ENCODE measurements around the gene PCDHGB1. TPM values are rescaled to one million over a fixed set of nuclear protein-coding genes. Genes with fewer than 3 reads are reported as not detected.
"Not testable (repeated sequence)": the region's sequence is repeated elsewhere in the genome, so short reads cannot be mapped to it uniquely, and the experiment has no call there.

PCDHGB1 gene
- total RNA-seq, 1 donor from 2014 or later = 0.48 TPM

DNA sequence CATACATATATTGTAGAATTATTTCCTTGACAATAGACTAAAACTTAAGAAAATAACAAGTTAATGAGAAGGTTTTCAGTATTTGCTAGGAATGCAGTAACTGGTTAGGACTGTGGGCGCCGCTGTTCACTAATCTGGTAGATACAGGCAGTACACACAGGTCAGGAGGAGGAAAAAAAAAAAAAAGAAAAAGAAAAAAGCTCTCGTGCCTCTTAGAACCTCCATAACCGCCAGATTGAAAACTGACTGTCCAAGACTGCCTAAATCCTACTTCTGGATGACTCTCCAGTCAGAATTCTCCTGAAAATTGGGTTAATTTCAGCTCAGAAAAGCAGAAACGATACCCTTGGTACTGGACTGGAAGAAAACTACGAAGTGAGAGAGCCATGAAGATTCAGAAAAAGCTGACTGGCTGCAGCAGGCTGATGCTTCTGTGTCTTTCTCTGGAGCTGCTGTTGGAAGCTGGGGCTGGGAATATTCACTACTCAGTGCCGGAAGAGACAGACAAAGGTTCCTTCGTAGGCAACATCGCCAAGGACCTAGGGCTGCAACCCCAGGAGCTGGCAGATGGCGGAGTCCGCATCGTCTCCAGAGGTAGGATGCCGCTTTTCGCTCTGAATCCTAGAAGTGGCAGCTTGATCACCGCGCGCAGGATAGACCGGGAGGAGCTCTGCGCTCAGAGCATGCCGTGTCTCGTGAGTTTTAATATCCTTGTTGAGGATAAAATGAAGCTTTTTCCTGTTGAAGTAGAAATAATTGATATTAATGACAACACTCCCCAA, 19.4 kb upstream of the PCDHGB1 start, which contains the start of gene PCDHGA1:
PCDHGA1 (plus strand) TSS at position 216 of the 782 bp plus-strand sequence.
- H3K36me3 Mint-ChIP-seq (ENCODE audit: low read depth) = no peaks in the 10 kb centered on the region

DNA sequence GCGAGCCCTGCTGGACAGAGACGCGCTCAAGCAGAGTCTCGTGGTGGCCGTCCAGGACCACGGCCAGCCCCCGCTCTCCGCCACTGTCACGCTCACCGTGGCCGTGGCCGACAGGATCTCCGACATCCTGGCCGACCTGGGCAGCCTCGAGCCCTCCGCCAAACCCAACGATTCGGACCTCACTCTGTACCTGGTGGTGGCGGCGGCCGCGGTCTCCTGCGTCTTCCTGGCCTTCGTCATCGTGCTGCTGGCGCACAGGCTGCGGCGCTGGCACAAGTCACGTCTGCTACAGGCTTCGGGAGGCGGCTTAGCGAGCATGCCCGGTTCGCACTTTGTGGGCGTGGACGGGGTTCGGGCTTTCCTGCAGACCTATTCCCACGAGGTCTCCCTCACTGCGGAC, 17.3 kb upstream of the PCDHGB1 start:
- H3K4me3 Mint-ChIP-seq (ENCODE audit: low read depth); H3K4me1 Mint-ChIP-seq (ENCODE audit: low read depth); H3K27ac Mint-ChIP-seq; intact Hi-C loops (cut with micrococcal nuclease); H3K36me3 Mint-ChIP-seq (ENCODE audit: low read depth); DNase-seq (ENCODE audit: low spot score): not testable (repeated sequence)
- Mint-ChIP-seq H3K9me3 (peaks cover 28% of the 10 kb centered on the region), H3K27me3 (ENCODE audit: low read depth) (peaks cover 37% of the 10 kb centered on the region)

More for the DNA sequence above, 19.4 kb upstream of the PCDHGB1 start, which contains the start of gene PCDHGA1:
- Mint-ChIP-seq H3K27ac (no peak within 1 kb of the TSS), H3K4me1 (ENCODE audit: low read depth) (peaks cover 9% of the 10 kb centered on the region), H3K9me3 (peaks cover 27% of the 10 kb centered on the region), H3K27me3 (ENCODE audit: low read depth) (peaks cover 29% of the 10 kb centered on the region), H3K4me3 (ENCODE audit: low read depth) (peak within 1 kb of the TSS; percentile 32)
- intact Hi-C loops (cut with micrococcal nuclease) = no loop called here
- DNase-seq (ENCODE audit: low spot score) = no peak

- Mint-ChIP-seq H3K27ac (no peak within 1 kb of the TSS), H3K4me1 (ENCODE audit: low read depth) (peaks cover 3% of the 10 kb centered on the region), H3K27me3 (ENCODE audit: low read depth) (peaks cover 34% of the 10 kb centered on the region), H3K9me3 (peaks cover 39% of the 10 kb centered on the region), H3K36me3 (ENCODE audit: low read depth) (no peaks in the 10 kb centered on the region), H3K4me3 (ENCODE audit: low read depth) (peak within 1 kb of the TSS; percentile 73)
- intact Hi-C loops (cut with micrococcal nuclease) = loop anchor here (5.0 kb wide), 1 partner anchor 84 kb away; the partner anchor contains the start of gene PCDHGA11
- no peak for DNase-seq (ENCODE audit: low spot score)
These were observed 11.2 kb upstream of the PCDHGB1 start, which contains the start of gene PCDHGA2 for GRCh38 chr5:141338538-141339306. PCDHGA2 (plus strand) TSS chr5:141338760.

DNA sequence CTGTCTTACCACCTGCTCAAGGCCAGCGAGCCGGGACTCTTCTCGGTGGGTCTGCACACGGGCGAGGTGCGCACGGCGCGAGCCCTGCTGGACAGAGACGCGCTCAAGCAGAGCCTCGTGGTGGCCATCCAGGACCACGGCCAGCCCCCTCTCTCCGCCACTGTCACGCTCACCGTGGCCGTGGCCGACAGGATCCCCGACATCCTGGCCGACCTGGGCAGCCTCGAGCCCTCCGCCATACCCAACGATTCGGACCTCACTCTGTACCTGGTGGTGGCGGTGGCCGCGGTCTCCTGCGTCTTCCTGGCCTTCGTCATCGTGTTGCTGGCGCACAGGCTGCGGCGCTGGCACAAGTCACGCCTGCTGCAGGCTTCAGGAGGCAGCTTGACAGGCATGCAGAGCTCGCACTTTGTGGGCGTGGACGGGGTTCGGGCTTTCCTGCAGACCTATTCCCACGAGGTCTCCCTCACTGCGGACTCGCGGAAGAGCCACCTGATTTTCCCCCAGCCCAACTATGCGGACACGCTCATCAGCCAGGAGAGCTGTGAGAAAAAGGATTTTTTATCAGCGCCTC, 9.0 kb upstream of the PCDHGB1 start:
- Mint-ChIP-seq H3K9me3 (peaks cover 41% of the 10 kb centered on the region), H3K27me3 (ENCODE audit: low read depth) (peaks cover 26% of the 10 kb centered on the region)
- H3K27ac Mint-ChIP-seq; H3K4me1 Mint-ChIP-seq (ENCODE audit: low read depth); H3K4me3 Mint-ChIP-seq (ENCODE audit: low read depth); H3K36me3 Mint-ChIP-seq (ENCODE audit: low read depth); DNase-seq (ENCODE audit: low spot score): not testable (repeated sequence)
- intact Hi-C loops (cut with micrococcal nuclease) = loop anchor here (5.0 kb wide), 1 partner anchor 154 kb away; the partner anchor contains the start of gene PCDHB9

DNA sequence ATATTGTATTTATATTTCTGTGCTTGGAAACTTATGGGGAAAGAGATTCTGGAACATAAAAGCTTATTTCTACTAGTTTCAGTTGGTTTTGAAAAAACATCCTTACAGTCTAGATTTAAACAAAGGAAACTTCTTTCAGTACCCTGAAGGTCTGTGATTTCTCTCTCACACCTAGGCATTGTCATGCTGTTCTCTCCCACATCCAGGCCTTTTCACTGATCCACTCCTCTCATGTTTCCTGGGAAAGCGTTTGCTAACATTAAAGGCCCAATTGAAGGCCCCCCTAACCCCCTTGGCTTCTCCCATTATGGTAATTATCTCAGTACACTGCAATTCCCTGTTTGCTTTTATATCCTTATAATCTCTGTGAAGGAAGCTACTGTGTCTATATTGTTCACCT, 7.1 kb upstream of the PCDHGB1 start:
- peaks cover 45% of the 10 kb centered on the region for H3K9me3 Mint-ChIP-seq
- peaks cover 4% of the 10 kb centered on the region for H3K4me1 Mint-ChIP-seq (ENCODE audit: low read depth)
- no peak overlapping the region for H3K27ac Mint-ChIP-seq
- H3K27me3 Mint-ChIP-seq (ENCODE audit: low read depth) = peaks cover 21% of the 10 kb centered on the region
- intact Hi-C loops (cut with micrococcal nuclease) = loop anchor here (5.0 kb wide), 1 partner anchor 155 kb away; the partner anchor contains the start of gene PCDHB9
- no peak overlapping the region for H3K4me3 Mint-ChIP-seq (ENCODE audit: low read depth)
- H3K36me3 Mint-ChIP-seq (ENCODE audit: low read depth) = no peaks in the 10 kb centered on the region
- DNase-seq (ENCODE audit: low spot score) = no peak

DNA sequence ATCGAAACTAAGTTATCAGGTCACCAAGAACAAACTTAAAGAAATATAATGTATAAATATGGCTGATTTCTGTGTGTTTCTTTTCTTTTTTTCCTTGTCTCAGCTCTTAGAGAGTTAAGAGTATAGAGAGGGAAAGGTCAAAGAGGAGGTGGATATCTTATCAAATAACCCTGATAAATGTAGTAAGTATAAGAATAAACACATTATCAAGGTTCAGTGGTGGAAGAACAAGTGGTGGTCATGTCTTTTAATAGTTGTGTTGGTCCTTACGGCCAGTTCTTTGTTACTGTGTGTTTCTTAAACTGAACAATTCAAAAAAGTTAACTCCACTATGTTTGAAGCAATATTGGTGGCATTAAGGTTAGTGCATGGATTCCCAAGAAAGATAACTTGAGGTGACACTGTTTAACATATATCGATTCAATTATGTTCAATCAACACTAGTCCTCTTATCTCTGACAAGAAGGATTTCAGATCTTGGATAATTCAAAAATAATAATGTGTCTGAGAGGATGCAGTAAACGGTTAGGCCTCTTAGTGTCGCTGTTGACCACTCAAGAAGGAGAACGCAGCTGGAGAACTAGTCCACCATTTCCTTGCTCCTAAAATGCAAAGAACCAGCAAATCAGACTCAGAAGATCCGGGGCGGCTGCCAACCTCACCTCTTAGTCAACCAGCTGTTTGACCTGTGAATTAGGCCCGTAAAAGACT, 6.5 kb upstream of the PCDHGB1 start, which contains the start of gene PCDHGA3:
PCDHGA3 (plus strand) TSS at position 588 of the 711 bp plus-strand sequence. CDS start 205 bp downstream, outside the sequence.
- Mint-ChIP-seq H3K4me3 (ENCODE audit: low read depth) (peak within 1 kb of the TSS; percentile 61), H3K4me1 (ENCODE audit: low read depth) (peaks cover 4% of the 10 kb centered on the region), H3K27me3 (ENCODE audit: low read depth) (peaks cover 15% of the 10 kb centered on the region), H3K9me3 (peaks cover 40% of the 10 kb centered on the region), H3K36me3 (ENCODE audit: low read depth) (no peaks in the 10 kb centered on the region), H3K27ac (no peak within 1 kb of the TSS)
- DNase-seq (ENCODE audit: low spot score) = no peak
- intact Hi-C loops (cut with micrococcal nuclease) = loop anchor here (5.0 kb wide), 1 partner anchor 156 kb away; the partner anchor contains the start of gene PCDHB9

- H3K4me3 Mint-ChIP-seq (ENCODE audit: low read depth) = peak overlapping the region; percentile 61
- peaks cover 2% of the 10 kb centered on the region for H3K4me1 Mint-ChIP-seq (ENCODE audit: low read depth)
- H3K27ac Mint-ChIP-seq = no peak overlapping the region
- peaks cover 13% of the 10 kb centered on the region for H3K27me3 Mint-ChIP-seq (ENCODE audit: low read depth)
- intact Hi-C loops (cut with micrococcal nuclease) = loop anchor here (5.0 kb wide), 1 partner anchor 157 kb away; the partner anchor contains the start of gene PCDHB9
- DNase-seq (ENCODE audit: low spot score) = no peak
- no peaks in the 10 kb centered on the region for H3K36me3 Mint-ChIP-seq (ENCODE audit: low read depth)
- peaks cover 37% of the 10 kb centered on the region for H3K9me3 Mint-ChIP-seq
These were observed 5.9 kb upstream of the PCDHGB1 start for GRCh38 chr5:141343953-141344463.

DNA sequence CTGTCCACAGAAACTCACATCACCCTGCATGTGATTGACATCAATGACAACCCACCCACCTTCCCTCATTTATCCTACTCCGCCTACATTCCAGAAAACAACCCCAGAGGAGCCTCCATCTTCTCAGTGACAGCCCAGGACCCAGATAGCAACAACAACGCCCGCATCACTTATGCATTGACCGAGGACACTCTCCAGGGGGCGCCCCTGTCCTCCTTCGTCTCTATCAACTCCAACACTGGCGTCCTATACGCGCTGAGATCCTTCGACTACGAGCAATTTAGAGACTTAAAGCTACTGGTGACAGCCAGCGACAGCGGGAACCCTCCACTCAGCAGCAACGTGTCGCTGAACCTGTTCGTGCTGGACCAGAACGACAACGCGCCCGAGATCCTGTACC, 4.6 kb upstream of the PCDHGB1 start:
- peaks cover 12% of the 10 kb centered on the region for H3K27me3 Mint-ChIP-seq (ENCODE audit: low read depth)
- intact Hi-C loops (cut with micrococcal nuclease) = no loop called here
- H3K4me3 Mint-ChIP-seq (ENCODE audit: low read depth) = no peak overlapping the region
- no peaks in the 10 kb centered on the region for H3K36me3 Mint-ChIP-seq (ENCODE audit: low read depth)
- DNase-seq (ENCODE audit: low spot score) = no peak
- peaks cover 38% of the 10 kb centered on the region for H3K9me3 Mint-ChIP-seq
- peaks cover 8% of the 10 kb centered on the region for H3K4me1 Mint-ChIP-seq (ENCODE audit: low read depth)
- no peak overlapping the region for H3K27ac Mint-ChIP-seq

DNA sequence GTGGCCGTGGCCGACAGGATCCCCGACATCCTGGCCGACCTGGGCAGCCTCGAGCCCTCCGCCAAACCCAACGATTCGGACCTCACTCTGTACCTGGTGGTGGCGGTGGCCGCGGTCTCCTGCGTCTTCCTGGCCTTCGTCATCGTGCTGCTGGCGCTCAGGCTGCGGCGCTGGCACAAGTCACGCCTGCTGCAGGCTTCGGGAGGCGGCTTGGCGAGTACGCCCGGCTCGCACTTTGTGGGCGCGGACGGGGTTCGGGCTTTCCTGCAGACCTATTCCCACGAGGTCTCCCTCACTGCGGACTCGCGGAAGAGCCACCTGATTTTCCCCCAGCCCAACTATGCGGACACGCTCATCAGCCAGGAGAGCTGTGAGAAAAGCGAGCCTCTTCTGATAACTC, 3.9 kb upstream of the PCDHGB1 start:
- H3K27ac Mint-ChIP-seq; intact Hi-C loops (cut with micrococcal nuclease); H3K36me3 Mint-ChIP-seq (ENCODE audit: low read depth); H3K4me1 Mint-ChIP-seq (ENCODE audit: low read depth); H3K4me3 Mint-ChIP-seq (ENCODE audit: low read depth); DNase-seq (ENCODE audit: low spot score): not testable (repeated sequence)
- Mint-ChIP-seq H3K9me3 (peaks cover 37% of the 10 kb centered on the region), H3K27me3 (ENCODE audit: low read depth) (peaks cover 12% of the 10 kb centered on the region)

DNA sequence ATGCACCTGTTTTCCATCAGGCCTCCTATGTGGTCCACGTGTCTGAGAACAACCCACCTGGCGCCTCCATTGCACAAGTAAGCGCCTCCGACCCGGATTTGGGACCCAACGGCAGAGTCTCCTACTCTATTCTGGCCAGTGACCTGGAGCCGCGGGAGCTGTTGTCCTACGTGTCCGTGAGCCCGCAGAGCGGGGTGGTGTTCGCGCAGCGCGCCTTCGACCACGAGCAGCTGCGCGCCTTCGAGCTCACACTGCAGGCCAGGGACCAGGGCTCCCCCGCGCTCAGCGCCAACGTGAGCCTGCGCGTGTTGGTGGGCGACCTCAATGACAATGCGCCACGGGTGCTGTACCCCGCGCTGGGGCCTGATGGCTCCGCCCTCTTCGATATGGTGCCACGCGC, 1.7 kb downstream of the PCDHGB1 start:
- no peak for DNase-seq (ENCODE audit: low spot score)

GRCh38 chr5:141354900-141355469, 5.1 kb downstream of the PCDHGB1 start, which contains the start of gene PCDHGA4:
PCDHGA4 (plus strand) TSS chr5:141355021; CDS start chr5:141355108, 87 bp downstream.
- Mint-ChIP-seq H3K4me1 (ENCODE audit: low read depth) (peaks cover 6% of the 10 kb centered on the region), H3K4me3 (ENCODE audit: low read depth) (peak within 1 kb of the TSS; percentile 39), H3K36me3 (ENCODE audit: low read depth) (no peaks in the 10 kb centered on the region), H3K27ac (no peak within 1 kb of the TSS), H3K27me3 (ENCODE audit: low read depth) (peaks cover 20% of the 10 kb centered on the region), H3K9me3 (peaks cover 23% of the 10 kb centered on the region)
- no peak for DNase-seq (ENCODE audit: low spot score)
- intact Hi-C loops (cut with micrococcal nuclease) = loop anchor here (5.0 to 10.0 kb wide), 4 partner anchors 67 to 202 kb away; partner anchors contain the start of gene PCDHGA11

More for the DNA sequence above, 1.7 kb downstream of the PCDHGB1 start:
- peaks cover 14% of the 10 kb centered on the region for H3K27me3 Mint-ChIP-seq (ENCODE audit: low read depth)
- no peak overlapping the region for H3K4me3 Mint-ChIP-seq (ENCODE audit: low read depth)
- intact Hi-C loops (cut with micrococcal nuclease) = loop anchor here (10.0 kb wide), 1 partner anchor 117 kb away; no protein-coding TSS in a partner anchor
- no peaks in the 10 kb centered on the region for H3K36me3 Mint-ChIP-seq (ENCODE audit: low read depth)
- peaks cover 7% of the 10 kb centered on the region for H3K4me1 Mint-ChIP-seq (ENCODE audit: low read depth)
- H3K27ac Mint-ChIP-seq = no peak overlapping the region
- peaks cover 21% of the 10 kb centered on the region for H3K9me3 Mint-ChIP-seq
